PC-9 (cell line): ENCODE measurements around the gene PCDHGA6. TPM values are rescaled to one million over a fixed set of nuclear protein-coding genes. Genes with fewer than 3 reads are reported as not detected.

Source experiments
- BruUV-seq: library from RNA; stranded (reverse); fragments of 400-500 nt; replicated peaks from 2 replicates; lab custom pipeline; 2021; lab: Mats Ljungman, UMichigan
- CTCF ChIA-PET: fragments of 300-600 bp; sonication (Branson Sonifier 250); formaldehyde crosslinking; loops from one replicate; lab custom pipeline; 2022; ENCODE audit warnings: antibody characterized with exemption; lab: Charles Lee
- POLR2A ChIA-PET: fragments of 300-600 bp; sonication (Branson Sonifier 250); formaldehyde crosslinking; loops from one replicate; lab custom pipeline; 2022; ENCODE audit warnings: antibody characterized with exemption; ENCODE audit not compliant: unreplicated experiment; lab: Charles Lee
- DNase-seq, 2 experiments: peaks; one replicate each; pipeline versions ENCODE4 v3.0.0 to v3.0.0-alpha.2; 2015 to 2022; ENCODE audit warnings: mixed read lengths in 1 of 2
- H2AFZ ChIP-seq: fragments of 200-600 bp; sonication (generic); 2 replicates; pipeline ENCODE4 v1.8.1; 2017; ENCODE audit warnings: antibody characterized with exemption
- H3F3A ChIP-seq: fragments of 200-600 bp; sonication (generic); 2 replicates; pipeline ENCODE4 v1.8.1; 2017; ENCODE audit warnings: antibody characterized with exemption, mild to moderate bottlenecking, low read depth; ENCODE audit not compliant: insufficient read depth
- H3K27ac ChIP-seq: fragments of 200-600 bp; sonication (generic); 2 replicates; pipeline ENCODE4 v1.6.1; 2016; ENCODE audit warnings: mixed run types
- H3K27me3 ChIP-seq: fragments of 200-600 bp; sonication (generic); 2 replicates; pipeline ENCODE4 v1.6.1; 2016; ENCODE audit warnings: low read depth, mixed run types; ENCODE audit not compliant: insufficient read depth
- H3K36me3 ChIP-seq: fragments of 200-600 bp; sonication (generic); 2 replicates; pipeline ENCODE4 v1.6.1; 2016; ENCODE audit warnings: low read depth, mixed run types
- H3K4me1 ChIP-seq: fragments of 200-600 bp; sonication (generic); replicated peaks from 2 replicates; pipeline ENCODE4 v1.6.1; 2016; ENCODE audit warnings: mixed run types; ENCODE audit not compliant: insufficient read depth
- H3K4me2 ChIP-seq: fragments of 200-600 bp; sonication (generic); 2 replicates; pipeline ENCODE4 v1.6.1; 2017; ENCODE audit warnings: mixed run types
- H3K4me3 ChIP-seq: fragments of 200-600 bp; sonication (generic); 2 replicates; pipeline ENCODE4 v1.6.1; 2016; ENCODE audit warnings: mixed run types
- H3K79me2 ChIP-seq: fragments of 200-600 bp; sonication (generic); 2 replicates; pipeline ENCODE4 v1.6.1; 2017; ENCODE audit warnings: low read depth, mixed run types
- H3K9me2 ChIP-seq: fragments of 200-600 bp; sonication (generic); 2 replicates; pipeline ENCODE4 v1.8.1; 2017; ENCODE audit warnings: mild to moderate bottlenecking; ENCODE audit not compliant: insufficient read depth
- H3K9me3 ChIP-seq: fragments of 200-600 bp; sonication (generic); 2 replicates; pipeline ENCODE4 v1.8.1; 2016; ENCODE audit warnings: low read depth; ENCODE audit not compliant: insufficient read depth
- H4K20me1 ChIP-seq: fragments of 200-600 bp; sonication (generic); 2 replicates; pipeline ENCODE4 v1.8.1; 2017; ENCODE audit not compliant: insufficient read depth
- CTCF ChIP-seq: fragments of 200-600 bp; sonication (generic); conservative IDR thresholded peaks from 2 replicates; pipeline ENCODE4 v1.6.1; 2017; ENCODE audit warnings: mixed run types, antibody characterized with exemption, mild to moderate bottlenecking, moderate library complexity
- EZH2 ChIP-seq: fragments of 200-600 bp; sonication (generic); IDR thresholded peaks from 2 replicates; pipeline ENCODE4 v1.8.0; 2017; ENCODE audit warnings: antibody characterized with exemption, low read depth
- intact Hi-C: fragments of 100-400 bp; cut with micrococcal nuclease; formaldehyde crosslinking; loops from one replicate; pipeline ENCODE4 v1.10.0; 2022; ENCODE audit not compliant: unreplicated experiment
- total RNA-seq: library from RNA; stranded (reverse); gene quantifications from 2 replicates; pipeline ENCODE4 v1.2.3, GENCODE V29; 2021

The PCDHGA6 gene
- total RNA-seq, 1 experiment from 2014 or later: 0.17 TPM

- H3K4me1 ChIP-seq: no peaks in the 10 kb centered on the region
- no peaks in the 10 kb centered on the region for H4K20me1 ChIP-seq
- intact Hi-C loops: no loop called here
- BruUV-seq: no TSS peak
- TF ChIP-seq EZH2 (no peak), CTCF (no peak)
- no peaks in the 10 kb centered on the region for H3K79me2 ChIP-seq
- CTCF ChIA-PET: no interaction called here
- H3K4me3 ChIP-seq: no peak overlapping the region
- DNase-seq: no peak
- POLR2A ChIA-PET: no interaction called here
- H3K36me3 ChIP-seq: no peaks in the 10 kb centered on the region
- no peak overlapping the region for H3K4me2 ChIP-seq
- H3K9me3 ChIP-seq: no peaks in the 10 kb centered on the region
- H3K27ac ChIP-seq: no peak overlapping the region
- H2AFZ ChIP-seq: no peak overlapping the region
- no peaks in the 10 kb centered on the region for H3K9me2 ChIP-seq
- peaks cover 36% of the 10 kb centered on the region for H3K27me3 ChIP-seq
- H3F3A ChIP-seq: no peaks in the 10 kb centered on the region
Measured at GRCh38 chr5:141398608-141399007, 24.9 kb downstream of the PCDHGA6 start.

GRCh38 chr5:141399555-141400258, 26.0 kb downstream of the PCDHGA6 start:
- H2AFZ ChIP-seq: no peak overlapping the region
- BruUV-seq: no TSS peak
- DNase-seq: no peak
- no peaks in the 10 kb centered on the region for H3K9me3 ChIP-seq
- H3F3A ChIP-seq: no peaks in the 10 kb centered on the region
- TF ChIP-seq EZH2 (no peak), CTCF (no peak)
- H4K20me1 ChIP-seq: no peaks in the 10 kb centered on the region
- H3K4me2 ChIP-seq: no peak overlapping the region
- CTCF ChIA-PET: no interaction called here
- H3K9me2 ChIP-seq: no peaks in the 10 kb centered on the region
- no peaks in the 10 kb centered on the region for H3K36me3 ChIP-seq
- no peaks in the 10 kb centered on the region for H3K4me1 ChIP-seq
- H3K4me3 ChIP-seq: no peak overlapping the region
- no peak overlapping the region for H3K27ac ChIP-seq
- POLR2A ChIA-PET: no interaction called here
- H3K27me3 ChIP-seq: peaks cover 47% of the 10 kb centered on the region
- intact Hi-C loops: no loop called here
- H3K79me2 ChIP-seq: no peaks in the 10 kb centered on the region

- DNase-seq: peak in 1 of 2 experiments; percentile 10
- Histone ChIP-seq H3K4me1 (no peaks in the 10 kb centered on the region), H3K9me3 (no peaks in the 10 kb centered on the region), H3K27me3 (peaks cover 53% of the 10 kb centered on the region), H3K36me3 (no peaks in the 10 kb centered on the region), H3K27ac (no peak within 1 kb of the TSS), H3K4me3 (no peak within 1 kb of the TSS), H2AFZ (no peak within 1 kb of the TSS), H3K4me2 (0 out of 2 replicates have a peak within 1 kb of the TSS, but pooled peaks have one; percentile 13), H3K79me2 (no peaks in the 10 kb centered on the region), H3K9me2 (no peaks in the 10 kb centered on the region), H3F3A (no peaks in the 10 kb centered on the region), H4K20me1 (no peaks in the 10 kb centered on the region)
- intact Hi-C loops: no loop called here
- ChIA-PET CTCF (no interaction called here), POLR2A (no interaction called here)
- peak; percentile 69 for TF ChIP-seq CTCF
- TF ChIP-seq EZH2: no peak
- BruUV-seq: no TSS peak
Measured at GRCh38 chr5:141402553-141403243, 29.0 kb downstream of the PCDHGA6 start, which contains the start of gene PCDHGA9. Gene PCDHGA9 (plus strand): TSS chr5:141402778. CDS start chr5:141402953, 175 bp downstream.
